AG09319 (cell line): ENCODE measurements around the gene PAIP2B.
"Not testable (repeated sequence)": the region's sequence is repeated elsewhere in the genome, so short reads cannot be mapped to it uniquely, and the experiment has no call there.

Source experiments
- DNase-seq: peaks from one replicate; pipeline ENCODE4 v3.0.0-alpha.2; 2010; ENCODE audit warnings: low read depth; ENCODE audit errors: extremely low read depth
- TF ChIP-seq, protein P1 (sequence below): IDR thresholded peaks from 2 replicates; pipeline ENCODE4 v1.5.1; 2011; ENCODE audit warnings: low read depth, mild to moderate bottlenecking, inconsistent platforms, low read length, moderate library complexity

PAIP2B gene

DNA sequence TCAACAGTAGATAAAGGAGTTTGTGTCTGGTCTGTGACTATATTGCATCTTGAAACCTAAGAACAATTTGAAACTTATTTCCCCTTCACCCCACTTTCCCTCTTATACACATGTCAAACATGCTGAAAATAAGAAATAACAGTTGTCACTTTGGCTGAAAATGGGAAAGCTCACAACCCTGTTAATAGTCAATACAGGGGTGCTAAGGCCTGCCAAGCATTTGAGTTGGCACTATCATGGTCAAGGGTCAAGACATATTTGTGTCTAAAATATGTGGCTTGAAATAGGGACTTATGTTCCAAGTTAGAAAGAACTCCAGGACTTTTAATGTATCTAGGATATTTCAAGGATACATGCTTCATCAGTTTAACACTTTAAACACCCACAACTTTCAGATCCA, 20.6 kb downstream of the PAIP2B start:
- TF ChIP-seq, protein P1, sequence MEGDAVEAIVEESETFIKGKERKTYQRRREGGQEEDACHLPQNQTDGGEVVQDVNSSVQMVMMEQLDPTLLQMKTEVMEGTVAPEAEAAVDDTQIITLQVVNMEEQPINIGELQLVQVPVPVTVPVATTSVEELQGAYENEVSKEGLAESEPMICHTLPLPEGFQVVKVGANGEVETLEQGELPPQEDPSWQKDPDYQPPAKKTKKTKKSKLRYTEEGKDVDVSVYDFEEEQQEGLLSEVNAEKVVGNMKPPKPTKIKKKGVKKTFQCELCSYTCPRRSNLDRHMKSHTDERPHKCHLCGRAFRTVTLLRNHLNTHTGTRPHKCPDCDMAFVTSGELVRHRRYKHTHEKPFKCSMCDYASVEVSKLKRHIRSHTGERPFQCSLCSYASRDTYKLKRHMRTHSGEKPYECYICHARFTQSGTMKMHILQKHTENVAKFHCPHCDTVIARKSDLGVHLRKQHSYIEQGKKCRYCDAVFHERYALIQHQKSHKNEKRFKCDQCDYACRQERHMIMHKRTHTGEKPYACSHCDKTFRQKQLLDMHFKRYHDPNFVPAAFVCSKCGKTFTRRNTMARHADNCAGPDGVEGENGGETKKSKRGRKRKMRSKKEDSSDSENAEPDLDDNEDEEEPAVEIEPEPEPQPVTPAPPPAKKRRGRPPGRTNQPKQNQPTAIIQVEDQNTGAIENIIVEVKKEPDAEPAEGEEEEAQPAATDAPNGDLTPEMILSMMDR = no peak
- DNase-seq = no peak

DNA sequence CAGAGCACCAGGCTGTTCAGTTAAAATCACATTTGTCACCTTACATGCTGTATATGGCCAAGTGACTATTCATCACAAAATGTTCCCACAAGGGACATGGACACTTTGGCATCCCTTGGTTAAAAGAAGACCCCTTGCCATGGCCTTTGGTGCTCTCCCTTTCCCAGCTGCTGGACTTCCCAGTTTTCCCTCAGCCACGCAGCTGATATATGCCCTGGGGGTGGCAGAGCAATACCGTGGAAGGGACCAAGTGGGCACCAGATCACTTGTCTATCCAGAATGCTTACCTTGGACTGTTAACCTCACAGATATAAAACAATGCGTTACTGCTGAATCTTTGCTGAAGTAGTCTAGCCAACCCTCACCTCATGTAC, 35.3 kb downstream of the PAIP2B start:
- DNase-seq = no peak
- TF ChIP-seq, protein P1 = no peak

DNA sequence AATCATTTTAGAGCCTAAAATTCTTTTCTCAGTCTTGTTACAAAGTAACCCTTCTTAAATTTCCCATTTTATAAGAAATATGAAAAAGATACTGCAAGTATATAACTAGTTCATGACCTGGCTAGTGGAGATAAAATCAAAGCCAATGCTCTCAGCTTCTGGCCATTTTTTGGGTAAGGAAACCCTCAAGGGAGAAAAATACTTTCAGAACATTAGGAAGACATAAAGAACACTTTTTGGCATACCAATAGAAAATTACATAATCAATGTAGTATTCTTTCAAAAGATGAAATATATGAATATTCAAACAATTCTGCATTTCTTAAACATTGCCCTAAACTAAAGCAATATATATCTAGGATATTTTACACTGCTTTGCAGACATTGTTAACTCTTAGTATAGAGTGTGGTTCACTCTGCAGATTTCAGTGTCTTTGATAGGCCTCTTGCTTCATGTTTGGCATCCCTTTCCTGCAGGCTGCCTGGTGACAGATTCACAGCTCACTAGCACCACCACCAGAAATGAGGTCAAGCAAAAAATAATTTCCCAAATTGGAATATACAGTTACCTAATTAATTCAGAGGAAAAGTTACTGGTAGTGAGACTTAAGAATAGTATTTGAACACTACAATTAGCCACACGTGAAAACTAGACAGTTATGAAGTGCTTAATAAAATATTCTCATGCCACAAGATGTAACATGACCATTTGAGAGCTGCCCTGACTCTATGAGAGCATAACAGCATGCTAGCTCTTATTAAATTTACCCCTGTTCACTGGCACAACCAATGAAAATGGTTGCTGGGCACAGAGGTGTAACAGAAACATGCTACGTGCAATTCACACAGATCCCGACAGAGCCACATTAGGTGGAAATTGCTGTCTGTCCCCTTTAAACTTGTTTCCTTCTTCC, 36.0 kb downstream of the PAIP2B start:
- no peak for DNase-seq
- TF ChIP-seq, protein P1 = peak; percentile 21

DNA sequence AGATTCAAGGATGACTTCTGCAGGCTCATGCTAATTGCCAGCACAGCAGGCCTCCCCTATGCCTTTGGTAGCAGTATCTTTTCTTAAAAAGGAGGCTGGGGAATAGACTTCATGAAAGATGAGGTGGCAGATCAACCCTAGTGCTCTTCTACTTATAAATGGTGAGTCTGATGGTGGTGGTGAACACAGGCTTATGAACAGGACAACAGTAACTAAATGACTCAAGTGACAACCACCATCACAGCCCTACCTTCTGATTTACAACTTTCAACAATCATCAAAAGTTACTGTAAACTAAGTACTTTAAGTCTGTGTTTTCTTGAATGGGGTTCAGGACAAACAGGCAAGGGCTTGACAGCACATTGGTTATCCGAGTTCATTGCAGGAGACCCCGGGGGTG, 39.3 kb downstream of the PAIP2B start:
- TF ChIP-seq, protein P1 = no peak

DNA sequence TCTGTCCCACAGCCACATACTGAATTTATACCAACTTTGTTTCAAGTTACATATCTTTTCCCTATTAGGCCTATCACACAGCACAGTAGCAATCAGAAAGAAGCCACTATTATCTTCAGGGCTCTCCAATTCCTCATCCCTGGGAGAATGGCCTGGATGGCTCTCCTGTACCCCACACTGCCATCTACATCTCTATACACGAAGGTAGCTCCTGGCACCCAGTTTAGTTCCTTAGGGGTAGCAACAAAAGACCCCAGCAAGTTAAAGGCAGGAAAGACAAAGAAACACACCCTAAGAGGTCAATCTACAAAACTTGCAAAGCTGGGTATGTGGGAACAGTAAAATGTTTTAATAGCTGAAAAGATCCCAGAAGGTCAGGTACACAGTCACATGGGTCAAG, 39.9 kb downstream of the PAIP2B start:
- no peak for DNase-seq
- TF ChIP-seq, protein P1 = no peak

More for the DNA sequence above, 39.3 kb downstream of the PAIP2B start:
- no peak for DNase-seq

DNA sequence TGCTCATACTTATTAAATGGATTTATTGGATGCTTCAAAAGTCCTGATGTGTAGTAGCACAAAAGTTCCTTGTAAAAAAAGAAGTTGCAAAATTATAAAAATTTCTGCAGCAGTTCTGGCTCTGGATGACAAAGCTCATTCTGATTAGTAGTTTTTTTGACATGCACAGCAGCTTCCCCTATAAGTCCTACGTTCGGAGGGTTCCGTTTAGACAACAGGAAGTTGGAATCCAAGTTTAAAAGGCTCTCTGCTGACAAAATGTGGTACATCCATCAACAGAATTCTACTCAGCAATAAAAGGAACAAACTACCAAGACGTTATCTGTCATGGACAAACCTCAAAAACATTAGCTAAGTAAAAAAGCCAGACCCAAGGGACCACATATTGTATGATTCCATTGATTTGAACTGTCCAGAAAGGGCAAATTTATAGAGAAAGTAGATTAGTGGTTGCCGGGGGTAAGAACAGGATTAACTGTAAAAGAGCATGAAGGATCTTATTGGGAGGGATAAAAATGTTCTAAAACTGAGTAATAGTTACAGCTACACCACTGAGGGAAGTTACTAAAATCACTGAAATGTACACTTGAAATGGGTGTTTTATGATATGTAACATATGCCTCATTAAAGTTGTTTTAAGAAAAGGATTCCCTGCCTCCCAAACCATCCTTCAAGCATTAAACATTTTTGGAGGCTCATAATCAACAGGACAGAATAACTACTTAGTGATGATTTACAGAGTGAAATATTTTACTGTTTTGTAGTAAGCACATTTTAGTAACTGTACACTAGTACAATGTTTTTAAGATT, 43.4 kb downstream of the PAIP2B start:
- not testable (repeated sequence) for DNase-seq

DNA sequence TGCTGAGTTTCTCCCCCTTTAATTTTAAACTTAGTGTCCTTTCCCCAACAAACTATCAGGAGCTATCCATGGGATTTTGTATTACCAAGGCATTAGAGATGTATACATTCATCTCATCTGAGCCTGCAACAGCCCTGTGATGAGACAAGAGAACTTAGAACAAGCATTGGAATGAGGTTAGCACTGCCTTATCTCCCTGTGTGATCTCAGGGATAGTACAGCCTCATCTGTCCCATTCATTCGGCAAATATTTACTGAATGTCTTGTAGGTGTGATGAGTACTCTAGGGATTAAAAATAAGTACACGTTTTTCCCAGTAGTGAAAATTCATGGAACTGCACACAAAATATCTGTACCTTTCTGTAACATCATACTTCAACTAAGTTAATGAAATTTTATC, 45.6 kb downstream of the PAIP2B start:
- DNase-seq = no peak
- TF ChIP-seq, protein P1 = no peak

DNA sequence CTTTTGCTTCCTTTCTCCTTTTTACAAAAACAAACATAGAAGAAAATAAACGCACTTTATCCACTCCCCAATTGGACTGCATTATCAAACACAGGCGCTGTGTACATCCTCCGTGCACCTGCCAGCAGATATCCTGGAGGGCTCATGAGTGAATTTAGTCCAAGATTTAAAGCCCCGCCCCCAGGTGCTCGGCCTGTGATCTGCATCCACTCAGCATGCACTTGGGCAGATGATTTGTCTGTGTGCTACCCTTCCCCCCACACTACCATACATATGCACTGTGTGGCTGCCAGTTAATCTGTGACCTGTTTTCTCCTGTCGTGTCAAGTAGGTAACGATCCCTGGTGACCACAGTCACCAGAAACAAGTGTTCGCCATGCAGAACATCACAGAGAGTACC, 48.1 kb downstream of the PAIP2B start:
- not testable (repeated sequence) for DNase-seq
